ENCODE measurements around the gene DPYD. TPM values are rescaled to one million over a fixed set of nuclear protein-coding genes. Genes with fewer than 3 reads are reported as not detected.

DPYD gene
- total RNA-seq, 4 donors from 2014 or later: 30.6 to 58.4 (median 35.4) TPM

- H3K27ac ChIP-seq: no peak overlapping the region
Measured at GRCh38 chr1:97508653-97509218, 412.1 kb downstream of the DPYD start.

GRCh38 chr1:97507863-97508262 lies 413.0 kb downstream of the DPYD start:
- Histone ChIP-seq H3K4me3 (no peak overlapping the region), H3K27me3 (no peaks in the 10 kb centered on the region), H3K27ac (no peak overlapping the region), H3K4me1 (no peaks in the 10 kb centered on the region), H3K36me3 (peaks cover 0 to 14% (median 0%) of the 10 kb centered on the region in 3 donors), H3K9me3 (peaks cover 0 to 10% (median 0%) of the 10 kb centered on the region in 3 donors)
- DNase-seq: no peak
- WGBS, 2 donors: 70 to 84% methylated on average over 1 of the region's 1 CpG
- intact Hi-C loops (cut with DNase I): no loop called here
- TF ChIP-seq POLR2A (IDR thresholded peaks at IDR 0.05): no peak
- TF ChIP-seq, protein P1, sequence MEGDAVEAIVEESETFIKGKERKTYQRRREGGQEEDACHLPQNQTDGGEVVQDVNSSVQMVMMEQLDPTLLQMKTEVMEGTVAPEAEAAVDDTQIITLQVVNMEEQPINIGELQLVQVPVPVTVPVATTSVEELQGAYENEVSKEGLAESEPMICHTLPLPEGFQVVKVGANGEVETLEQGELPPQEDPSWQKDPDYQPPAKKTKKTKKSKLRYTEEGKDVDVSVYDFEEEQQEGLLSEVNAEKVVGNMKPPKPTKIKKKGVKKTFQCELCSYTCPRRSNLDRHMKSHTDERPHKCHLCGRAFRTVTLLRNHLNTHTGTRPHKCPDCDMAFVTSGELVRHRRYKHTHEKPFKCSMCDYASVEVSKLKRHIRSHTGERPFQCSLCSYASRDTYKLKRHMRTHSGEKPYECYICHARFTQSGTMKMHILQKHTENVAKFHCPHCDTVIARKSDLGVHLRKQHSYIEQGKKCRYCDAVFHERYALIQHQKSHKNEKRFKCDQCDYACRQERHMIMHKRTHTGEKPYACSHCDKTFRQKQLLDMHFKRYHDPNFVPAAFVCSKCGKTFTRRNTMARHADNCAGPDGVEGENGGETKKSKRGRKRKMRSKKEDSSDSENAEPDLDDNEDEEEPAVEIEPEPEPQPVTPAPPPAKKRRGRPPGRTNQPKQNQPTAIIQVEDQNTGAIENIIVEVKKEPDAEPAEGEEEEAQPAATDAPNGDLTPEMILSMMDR (IDR thresholded peaks at IDR 0.05): no peak

More at GRCh38 chr1:97508653-97509218, 412.1 kb downstream of the DPYD start:
- Histone ChIP-seq H3K4me1 (no peaks in the 10 kb centered on the region), H3K27me3 (no peaks in the 10 kb centered on the region), H3K36me3 (peaks cover 0 to 14% (median 0%) of the 10 kb centered on the region in 3 donors), H3K4me3 (no peak overlapping the region), H3K9me3 (peaks cover 0 to 10% (median 0%) of the 10 kb centered on the region in 3 donors)
- TF ChIP-seq, protein P1 (IDR thresholded peaks at IDR 0.05): no peak
- TF ChIP-seq POLR2A (IDR thresholded peaks at IDR 0.05): no peak
- DNase-seq: no peak
- intact Hi-C loops (cut with DNase I): no loop called here
- 90 to 93% methylated on average over 4 to 7 of the region's 7 CpGs for WGBS, 2 donors

DNA sequence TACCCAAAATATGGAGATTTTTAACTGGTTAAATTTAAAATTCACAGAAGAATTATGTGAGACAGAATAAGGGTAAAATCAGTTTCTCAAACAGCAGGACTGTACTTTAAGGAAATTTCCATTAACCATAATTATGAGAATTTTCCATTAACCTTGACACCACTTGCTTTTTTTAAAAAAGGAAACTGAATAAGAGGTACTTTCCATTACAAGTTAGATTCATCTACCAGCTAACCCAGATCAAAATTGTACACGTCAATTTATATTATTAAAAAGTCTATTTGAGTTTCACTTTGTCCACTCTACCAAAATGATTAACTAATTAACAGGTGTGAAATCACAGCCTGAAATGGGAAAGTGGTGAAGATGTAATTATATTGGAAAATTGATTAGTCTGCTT lies 414.5 kb downstream of the DPYD start:
- peaks cover 0 to 10% (median 0%) of the 10 kb centered on the region in 3 donors for H3K9me3 ChIP-seq
- no peaks in the 10 kb centered on the region for H3K27me3 ChIP-seq
- H3K36me3 ChIP-seq: peaks cover 0 to 13% (median 0%) of the 10 kb centered on the region in 3 donors
- WGBS, 2 donors: 56 to 71% methylated on average over 1 of the region's 1 CpG
- DNase-seq: no peak
- H3K27ac ChIP-seq: no peak overlapping the region
- TF ChIP-seq POLR2A (IDR thresholded peaks at IDR 0.05): no peak
- TF ChIP-seq, protein P1 (IDR thresholded peaks at IDR 0.05): no peak
- no peak overlapping the region for H3K4me3 ChIP-seq
- H3K4me1 ChIP-seq: no peaks in the 10 kb centered on the region
- intact Hi-C loops (cut with DNase I): no loop called here

- H3K4me1 ChIP-seq: peaks cover 0 to 3% (median 0%) of the 10 kb centered on the region in 3 donors
- H3K27me3 ChIP-seq: no peaks in the 10 kb centered on the region
- no peak for TF ChIP-seq POLR2A (IDR thresholded peaks at IDR 0.05)
- TF ChIP-seq, protein P1 (IDR thresholded peaks at IDR 0.05): no peak
- 95 to 100% methylated on average over 1 of the region's 1 CpG for WGBS, 2 donors
- intact Hi-C loops (cut with DNase I): no loop called here
- H3K27ac ChIP-seq: no peak overlapping the region
- peaks cover 0 to 8% (median 0%) of the 10 kb centered on the region in 3 donors for H3K36me3 ChIP-seq
- H3K4me3 ChIP-seq: no peak overlapping the region
- DNase-seq: no peak
- peaks cover 0 to 9% (median 0%) of the 10 kb centered on the region in 3 donors for H3K9me3 ChIP-seq
Measured at GRCh38 chr1:97505816-97506215, 415.0 kb downstream of the DPYD start.

DNA sequence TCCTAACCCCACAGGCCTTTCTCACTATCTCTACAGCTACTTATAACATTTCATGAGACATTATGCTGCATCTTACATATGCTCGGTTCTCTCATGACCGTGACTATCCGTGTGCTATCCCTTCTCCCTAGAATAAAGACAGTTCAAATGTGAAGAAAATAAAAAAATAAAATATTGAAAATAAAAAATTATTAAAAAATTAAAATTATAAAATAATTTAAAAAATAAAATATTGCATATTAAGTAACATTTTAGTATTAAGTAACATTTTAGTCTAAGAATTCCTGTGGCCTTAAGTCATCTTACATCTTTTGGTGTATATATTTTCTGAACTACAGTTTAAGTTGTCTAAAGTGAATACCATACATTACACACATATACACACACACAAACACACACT lies 415.5 kb downstream of the DPYD start:
- no peak overlapping the region for H3K27ac ChIP-seq
- H3K9me3 ChIP-seq: peaks cover 0 to 3% (median 0%) of the 10 kb centered on the region in 3 donors
- intact Hi-C loops (cut with DNase I): no loop called here
- peaks cover 0 to 8% (median 0%) of the 10 kb centered on the region in 3 donors for H3K4me1 ChIP-seq
- DNase-seq: no peak
- WGBS, 2 donors: 96 to 99% methylated on average over 3 of the region's 3 CpGs
- no peak overlapping the region for H3K4me3 ChIP-seq
- H3K27me3 ChIP-seq: no peaks in the 10 kb centered on the region
- no peak for TF ChIP-seq POLR2A (IDR thresholded peaks at IDR 0.05)
- TF ChIP-seq, protein P1 (IDR thresholded peaks at IDR 0.05): no peak
- H3K36me3 ChIP-seq: peaks cover 0 to 3% (median 0%) of the 10 kb centered on the region in 3 donors
